GM19463 (cell line): ENCODE results near the gene GGT5.
A peak's percentile ranks its signal among the peaks of the same experiment; 100 is the strongest.
"Not testable (repeated sequence)": the region's sequence is repeated elsewhere in the genome, so short reads cannot be mapped to it uniquely, and the experiment has no call there.

Experiments
- ATAC-seq: cut with Tn5 transposase; IDR thresholded peaks from one replicate; pipeline ENCODE4 v1.9.1; 2021; ENCODE audit warnings: mild to moderate bottlenecking, moderate library complexity; ENCODE audit not compliant: unreplicated experiment

GGT5 gene, protein sequence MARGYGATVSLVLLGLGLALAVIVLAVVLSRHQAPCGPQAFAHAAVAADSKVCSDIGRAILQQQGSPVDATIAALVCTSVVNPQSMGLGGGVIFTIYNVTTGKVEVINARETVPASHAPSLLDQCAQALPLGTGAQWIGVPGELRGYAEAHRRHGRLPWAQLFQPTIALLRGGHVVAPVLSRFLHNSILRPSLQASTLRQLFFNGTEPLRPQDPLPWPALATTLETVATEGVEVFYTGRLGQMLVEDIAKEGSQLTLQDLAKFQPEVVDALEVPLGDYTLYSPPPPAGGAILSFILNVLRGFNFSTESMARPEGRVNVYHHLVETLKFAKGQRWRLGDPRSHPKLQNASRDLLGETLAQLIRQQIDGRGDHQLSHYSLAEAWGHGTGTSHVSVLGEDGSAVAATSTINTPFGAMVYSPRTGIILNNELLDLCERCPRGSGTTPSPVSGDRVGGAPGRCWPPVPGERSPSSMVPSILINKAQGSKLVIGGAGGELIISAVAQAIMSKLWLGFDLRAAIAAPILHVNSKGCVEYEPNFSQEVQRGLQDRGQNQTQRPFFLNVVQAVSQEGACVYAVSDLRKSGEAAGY

GRCh38 chr22:24245030-24245431 is at the start of gene GGT5:
TSS of gene GGT5 (minus strand) at chr22:24245082. CDS start at chr22:24244725, 357 bp downstream.
- ATAC-seq = not testable (repeated sequence)

DNA sequence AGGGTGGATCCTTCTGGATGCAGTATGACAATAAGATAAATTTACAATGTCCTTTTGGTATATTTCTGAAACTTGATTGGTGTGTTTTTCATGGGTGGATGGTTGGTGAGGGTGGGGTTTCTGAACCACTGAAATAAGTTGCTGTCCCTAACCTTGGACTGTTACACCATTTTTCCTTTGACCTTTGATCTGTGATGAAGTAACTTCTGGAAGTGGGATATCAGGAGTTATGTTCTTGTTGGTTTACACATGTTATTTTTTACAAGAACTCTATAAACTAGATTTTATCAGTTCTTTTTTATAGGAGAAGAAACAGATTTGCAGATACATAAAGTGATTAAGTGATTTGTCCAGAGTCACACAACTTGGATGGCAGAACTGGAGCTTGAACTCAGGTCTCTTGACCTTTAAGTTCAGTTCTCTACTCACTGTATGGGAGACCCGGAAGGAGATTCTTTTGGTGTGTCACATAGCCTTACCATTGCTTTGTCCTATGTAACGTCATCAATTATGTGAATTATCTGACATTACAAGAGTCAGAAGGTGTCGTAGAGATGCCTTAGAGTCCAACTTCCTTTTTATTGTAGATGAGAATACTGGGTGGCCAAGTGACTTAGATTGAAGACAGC is 47.4 kb upstream of the GGT5 start:
- not testable (repeated sequence) for ATAC-seq

DNA sequence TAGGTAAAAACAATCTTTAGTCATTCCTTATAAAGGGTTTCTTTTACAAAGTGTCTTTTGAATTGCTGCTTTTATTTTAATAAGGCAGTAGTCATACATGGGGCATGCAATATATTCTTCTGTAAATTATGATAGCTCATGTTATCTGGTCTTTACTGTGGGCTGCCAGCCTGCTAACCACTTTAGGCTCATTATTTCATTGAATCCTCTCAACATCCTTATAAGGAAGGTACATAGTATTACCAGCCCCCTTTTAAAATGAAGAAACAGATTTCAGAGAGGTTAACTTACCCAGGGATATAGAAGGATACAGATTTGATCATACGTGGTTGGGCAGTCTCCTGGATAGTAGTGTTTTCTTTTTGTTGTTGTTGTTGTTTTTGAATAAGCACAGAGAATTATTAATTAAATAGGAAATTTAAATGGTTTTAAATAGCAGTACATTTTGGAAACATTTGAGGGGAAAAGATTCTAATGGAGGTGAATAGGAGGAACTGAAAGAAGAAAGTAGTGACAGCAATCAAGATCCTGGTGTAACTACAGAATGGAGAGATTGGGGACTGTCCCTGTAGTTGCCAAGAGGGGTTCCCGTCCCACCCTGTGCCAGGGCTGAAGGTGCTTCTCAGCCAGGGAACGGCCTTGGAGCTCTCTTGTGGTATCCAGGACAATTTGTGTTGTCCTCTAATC is 46.8 kb upstream of the GGT5 start:
- no peak for ATAC-seq

DNA sequence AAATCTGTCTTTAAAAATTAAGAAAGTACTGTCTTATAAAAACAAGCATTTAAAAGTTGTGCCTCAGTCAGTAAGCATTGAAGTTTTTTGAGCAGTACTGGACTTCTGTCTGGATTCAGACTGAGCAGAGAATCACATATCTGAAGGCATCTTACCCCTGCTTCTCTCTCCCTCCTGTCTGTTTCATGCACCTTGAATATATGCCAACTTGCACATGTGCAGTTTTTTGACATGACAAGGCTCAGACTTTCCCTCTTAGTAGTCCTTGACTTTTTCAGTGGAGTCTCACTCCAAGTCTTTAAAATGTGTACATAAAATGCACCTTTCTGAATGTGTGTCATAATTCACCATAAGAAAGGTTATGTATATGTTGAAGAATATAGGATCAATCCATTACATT is 45.6 kb upstream of the GGT5 start:
- ATAC-seq = no peak

DNA sequence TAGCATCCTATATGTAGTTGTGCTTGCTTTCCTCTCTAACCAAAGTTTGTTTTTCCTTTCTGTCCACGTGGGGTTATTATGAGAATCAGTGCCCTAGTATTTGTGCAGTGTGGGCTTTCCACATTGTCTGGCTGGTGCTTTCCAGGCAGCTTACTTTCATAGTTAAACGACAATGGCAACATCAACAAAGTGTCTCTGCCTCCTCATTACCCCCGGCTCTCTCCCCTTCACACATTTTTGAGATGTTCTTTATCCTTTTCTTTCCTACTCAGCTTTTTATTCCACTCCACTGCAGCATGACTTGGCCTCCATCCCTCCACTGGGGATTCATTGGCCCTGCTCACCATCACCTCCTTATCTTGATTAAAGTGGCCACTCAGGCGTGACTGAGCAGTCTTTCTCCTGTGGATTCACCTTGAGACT is 44.9 kb upstream of the GGT5 start:
- no peak for ATAC-seq

DNA sequence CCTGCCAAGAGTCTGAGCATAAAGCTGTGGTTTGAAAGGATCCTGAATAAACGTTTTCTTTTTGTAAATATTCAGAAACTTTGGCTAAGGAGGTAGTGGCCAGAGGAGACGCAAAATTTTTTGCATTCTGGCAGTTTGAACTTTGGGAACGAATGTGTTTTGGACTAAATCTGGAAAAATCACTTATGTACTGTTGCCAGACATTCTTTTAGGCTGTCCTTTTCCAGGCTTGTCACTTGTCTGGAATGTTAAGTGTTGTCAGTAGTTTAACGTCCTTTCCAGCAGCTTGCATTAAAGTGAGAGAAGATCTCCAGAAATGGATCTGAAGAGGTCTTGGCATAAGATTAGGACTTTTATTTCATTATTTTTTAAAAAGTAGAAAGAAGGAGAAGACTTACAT is 44.2 kb upstream of the GGT5 start:
- no peak for ATAC-seq

- ATAC-seq = not testable (repeated sequence)
Measured at GRCh38 chr22:24287801-24288200, 42.9 kb upstream of the GGT5 start.

DNA sequence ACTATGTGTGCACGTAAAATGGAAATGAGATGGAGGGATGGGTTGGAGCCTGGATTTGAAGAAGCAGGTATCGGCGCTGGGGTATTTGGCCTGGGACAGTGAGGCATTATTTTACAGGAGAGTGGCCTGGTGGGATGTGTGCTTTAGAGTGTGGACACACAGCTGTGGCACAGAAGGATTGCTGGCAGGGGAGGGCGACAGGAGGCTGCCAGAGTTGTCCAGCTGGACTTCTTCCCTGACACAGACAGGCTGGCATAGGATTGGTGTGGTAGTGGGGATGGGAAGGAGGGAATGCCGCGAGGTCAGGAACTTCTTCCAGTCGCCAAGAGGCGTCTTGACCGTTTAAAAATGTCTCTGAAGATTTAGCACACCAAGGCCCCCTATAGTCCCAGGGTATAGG is 42.3 kb upstream of the GGT5 start:
- not testable (repeated sequence) for ATAC-seq

- ATAC-seq = no peak
Measured at GRCh38 chr22:24285245-24285644, 40.4 kb upstream of the GGT5 start.

GRCh38 chr22:24284747-24285203 is 39.9 kb upstream of the GGT5 start:
- no peak for ATAC-seq

DNA sequence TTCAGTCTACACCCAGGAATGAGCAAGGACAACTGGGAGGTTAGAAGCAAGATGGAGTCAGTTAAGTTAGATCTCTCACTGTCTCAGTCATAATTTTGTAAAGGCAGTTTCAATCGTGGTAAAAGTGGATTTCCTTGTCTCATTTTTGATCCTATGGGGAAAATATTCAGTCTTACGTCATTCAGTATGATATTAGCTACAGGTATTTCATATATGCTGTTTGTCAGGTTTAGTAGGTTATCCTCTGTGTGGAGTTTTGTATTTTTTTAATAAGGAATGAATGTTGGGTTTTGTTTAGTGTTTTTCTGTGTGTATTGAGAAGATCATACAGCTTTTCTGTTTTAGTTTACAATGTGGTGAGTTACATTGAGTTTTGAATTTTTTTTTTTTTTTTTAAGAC is 37.5 kb upstream of the GGT5 start:
- ATAC-seq = no peak

DNA sequence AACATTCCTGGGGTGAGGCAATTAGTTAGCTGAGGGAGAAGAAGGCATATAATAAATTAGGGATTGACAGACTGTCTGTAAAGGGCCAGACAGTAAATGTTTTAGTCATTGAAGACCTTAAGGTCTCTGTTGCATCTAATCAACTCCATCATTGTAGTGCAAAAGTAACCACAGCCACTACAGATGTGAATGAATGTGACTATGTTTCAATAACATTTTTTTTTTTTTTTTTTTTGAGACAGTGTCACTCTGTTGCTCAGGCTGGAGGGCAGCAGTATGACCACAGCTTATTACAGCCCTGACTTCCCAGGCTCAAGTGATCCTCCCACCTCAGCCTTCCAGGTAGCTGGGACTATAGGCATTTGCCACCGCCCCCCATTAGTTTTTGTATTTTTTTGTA is 35.5 kb upstream of the GGT5 start:
- ATAC-seq = not testable (repeated sequence)

DNA sequence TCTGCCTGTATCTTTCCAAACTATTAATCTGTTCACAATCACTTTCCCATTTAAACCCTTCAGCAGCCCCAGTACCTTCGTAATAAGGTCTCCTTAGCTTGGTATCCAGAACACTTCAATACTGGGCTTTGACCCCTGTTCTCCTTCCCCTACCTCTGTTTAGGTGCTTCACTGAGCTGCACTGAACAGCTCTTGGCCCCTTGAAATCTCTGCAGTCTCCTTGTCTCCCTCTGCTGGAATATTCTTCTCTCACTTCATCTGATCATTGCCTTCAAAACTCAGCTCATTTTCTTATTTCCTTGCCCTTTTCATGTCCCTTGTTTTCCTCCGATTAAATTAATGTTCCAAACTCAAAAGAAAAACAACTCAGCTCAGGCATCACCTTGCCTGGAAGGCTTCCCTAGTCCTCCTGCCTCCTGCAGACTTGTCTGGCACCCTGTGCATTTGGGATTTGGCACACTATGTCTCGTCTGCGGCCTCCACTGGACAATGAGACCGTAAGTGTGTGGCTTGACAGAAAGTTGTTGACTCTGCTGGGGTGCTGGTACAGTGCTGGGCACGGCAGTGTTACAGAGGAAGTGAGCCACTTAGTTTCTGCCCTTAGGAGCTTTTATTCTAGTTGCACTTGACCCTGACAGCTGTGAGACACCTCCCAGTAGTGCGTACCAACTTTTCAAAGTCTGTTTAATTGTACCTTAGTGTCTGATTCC is 30.0 kb upstream of the GGT5 start:
- ATAC-seq = not testable (repeated sequence)

DNA sequence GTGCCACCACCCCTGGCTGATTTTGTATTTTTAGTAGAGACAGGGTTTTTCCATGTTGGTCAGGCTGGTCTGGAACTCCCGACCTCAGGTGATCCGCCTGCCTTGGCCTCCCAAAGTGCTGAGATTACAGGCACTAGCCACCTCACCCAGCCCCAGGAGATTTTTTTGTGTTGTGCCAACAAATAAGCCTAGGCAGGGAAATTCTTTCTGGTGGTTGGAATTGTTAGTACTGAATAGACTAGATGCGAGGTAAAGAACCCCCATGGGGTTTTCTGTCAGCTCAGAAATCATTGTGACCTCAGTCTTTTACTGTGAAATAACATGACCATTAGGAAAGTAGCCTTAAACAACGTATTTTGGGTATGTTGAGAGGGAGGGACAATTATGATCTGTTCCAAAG is 29.0 kb upstream of the GGT5 start:
- not testable (repeated sequence) for ATAC-seq

DNA sequence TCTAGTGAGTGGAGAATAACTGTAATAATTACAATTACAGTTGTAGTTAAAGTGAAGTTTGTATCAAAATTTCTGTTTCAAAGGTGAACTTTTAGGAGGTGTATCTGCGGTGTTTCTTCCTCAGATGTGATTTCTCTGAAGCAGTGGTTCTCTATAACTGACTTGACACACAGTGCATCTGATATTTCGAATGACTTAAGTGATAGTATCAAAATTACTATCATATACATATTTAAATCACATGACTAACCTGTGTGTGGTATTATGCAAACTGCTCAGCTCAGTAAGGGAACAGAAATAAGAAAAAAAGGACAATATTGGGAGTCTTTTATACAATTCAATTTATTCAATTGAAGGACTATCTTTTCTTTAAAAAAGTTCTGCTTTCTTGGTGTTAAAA is 28.1 kb upstream of the GGT5 start:
- not testable (repeated sequence) for ATAC-seq

GRCh38 chr22:24271386-24271854 is 26.5 kb upstream of the GGT5 start:
- ATAC-seq = peak; percentile 6

GRCh38 chr22:24270556-24271385 is 25.9 kb upstream of the GGT5 start, which contains the start of gene SPECC1L:
TSS of gene SPECC1L (plus strand) at chr22:24270831. CDS start at chr22:24302232, 31,401 bp downstream.
- peak; percentile 84 for ATAC-seq

DNA sequence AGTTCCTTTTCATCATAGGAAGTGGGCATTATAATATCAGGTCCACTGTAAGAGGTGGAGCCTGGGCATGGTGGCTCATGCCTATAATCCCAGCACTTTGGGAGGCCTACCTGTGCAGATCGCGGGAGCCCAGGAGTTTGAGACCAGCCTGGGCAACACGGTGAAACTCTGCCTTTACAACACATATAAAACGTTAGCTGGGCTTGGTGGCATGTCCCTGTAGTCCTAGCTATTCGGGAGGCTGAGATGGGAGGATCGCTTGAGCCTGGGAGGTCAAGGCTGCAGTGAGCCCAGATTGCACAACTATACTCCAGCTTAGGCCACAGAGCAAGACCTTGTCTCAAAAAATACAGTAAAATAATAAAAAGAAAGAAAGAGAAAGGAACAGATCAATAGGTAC is 21.6 kb upstream of the GGT5 start:
- ATAC-seq = not testable (repeated sequence)

GRCh38 chr22:24265734-24266133 is 20.9 kb upstream of the GGT5 start:
- no peak for ATAC-seq
